GM12878 (cell line): ENCODE measurements around the gene PCCA. TPM values are rescaled to one million over a fixed set of nuclear protein-coding genes. Genes with fewer than 3 reads are reported as not detected.

ENCODE experiments used
- ATAC-seq: fragments of 200-7000 bp; cut with Tn5 transposase; 3 replicates; pipeline ENCODE4 v1.9.1; 2020; ENCODE audit warnings: mild to moderate bottlenecking, moderate library complexity
- BruUV-seq: library from RNA; stranded (reverse); fragments of 400-500 nt; replicated peaks from 2 replicates; lab custom pipeline; 2021; lab: Mats Ljungman, UMichigan
- CTCF ChIA-PET: fragments of 300-600 bp; sonication (Branson Sonifier 250); formaldehyde crosslinking; extraction: SDS; loops from one replicate; lab custom pipeline; 2021; ENCODE audit warnings: inconsistent platforms; lab: Yijun Ruan, JAX
- POLR2A ChIA-PET: fragments of 350-600 bp; formaldehyde crosslinking; extraction: SDS; loops from one replicate; lab custom pipeline; 2021; ENCODE audit warnings: inconsistent platforms; lab: Charles Lee
- RAD21 ChIA-PET: fragments of 300-600 bp; sonication (Branson Sonifier 250); formaldehyde crosslinking; loops from one replicate; lab custom pipeline; 2023; ENCODE audit warnings: antibody characterized with exemption; ENCODE audit not compliant: unreplicated experiment; lab: Charles Lee
- SMC1A ChIA-PET: fragments of 300-600 bp; sonication (Branson Sonifier 250); formaldehyde crosslinking; loops from one replicate; lab custom pipeline; 2023; ENCODE audit not compliant: unreplicated experiment, uncharacterized antibody; lab: Charles Lee
- DNase-seq: peaks from one replicate; pipeline ENCODE4 v3.0.0-alpha.2; 2011; ENCODE audit warnings: low read depth, low spot score
- FAIRE-seq: peaks from 3 replicates; lab custom pipeline; 2011; peaks lifted over from hg19 to GRCh38; lab: Jason Lieb, UNC
- H2AFZ ChIP-seq: 2 replicates; pipeline ENCODE4 v1.6.0; 2011; ENCODE audit warnings: low read depth, low read length, control low read depth; ENCODE audit not compliant: control insufficient read depth
- H3K27ac ChIP-seq: 2 replicates; pipeline ENCODE4 v1.5.1; 2011; ENCODE audit warnings: control low read depth; ENCODE audit not compliant: control insufficient read depth, insufficient read depth
- H3K27me3 ChIP-seq, 2 experiments: replicated peaks in 1 of 2; 2 replicates each; pipeline versions ENCODE4 v1.6.0 to v1.6.1; 2011; ENCODE audit warnings: low read length in 1 of 2; ENCODE audit not compliant: control insufficient read depth in 2 of 2, insufficient read depth in 2 of 2
- H3K36me3 ChIP-seq, 2 experiments: 2 replicates each; pipeline ENCODE4 v1.5.1; 2011; ENCODE audit warnings: low read length in 1 of 2; ENCODE audit not compliant: control insufficient read depth in 2 of 2, insufficient read depth in 2 of 2
- H3K4me1 ChIP-seq: 2 replicates; pipeline ENCODE4 v1.6.1; 2011; ENCODE audit warnings: mild to moderate bottlenecking, low read length, moderate library complexity, mixed read lengths; ENCODE audit not compliant: control insufficient read depth, insufficient read depth
- H3K4me2 ChIP-seq: 2 replicates; pipeline ENCODE4 v1.6.0; 2011; ENCODE audit warnings: control low read depth; ENCODE audit not compliant: control insufficient read depth, insufficient read depth
- H3K4me3 ChIP-seq: fragments of 200-600 bp; sonication (generic); 2 replicates; pipeline ENCODE4 v1.5.1; 2016
- H3K79me2 ChIP-seq: 2 replicates; pipeline ENCODE4 v1.6.0; 2011; ENCODE audit warnings: low read length; ENCODE audit not compliant: control insufficient read depth, insufficient read depth
- H3K9ac ChIP-seq: 2 replicates; pipeline ENCODE4 v1.8.0; 2011; ENCODE audit warnings: low read length, control low read depth, mixed read lengths; ENCODE audit not compliant: control insufficient read depth, insufficient read depth
- H3K9me3 ChIP-seq: replicated peaks from 3 replicates; pipeline ENCODE4 v1.5.1; 2011; ENCODE audit warnings: mild to moderate bottlenecking, low read length; ENCODE audit not compliant: control insufficient read depth, insufficient read depth
- H4K20me1 ChIP-seq: 2 replicates; pipeline ENCODE4 v1.6.0; 2011; ENCODE audit not compliant: control insufficient read depth, insufficient read depth
- BACH1 ChIP-seq: fragments of 450-650 bp; IDR thresholded peaks from 2 replicates; pipeline ENCODE4 v1.6.1; 2017; ENCODE audit warnings: mild to moderate bottlenecking, borderline replicate concordance
- CBX3 ChIP-seq: fragments of 200-600 bp; sonication (generic); IDR thresholded peaks from 2 replicates; pipeline ENCODE4 v1.6.1; 2016; ENCODE audit warnings: low read depth, borderline replicate concordance
- CBX5 ChIP-seq: sonication (generic); IDR thresholded peaks from 2 replicates; pipeline ENCODE4 v1.6.1; 2016; ENCODE audit warnings: low read depth, moderate library complexity, mild to moderate bottlenecking, inconsistent platforms
- CREM ChIP-seq: IDR thresholded peaks from 2 replicates; pipeline ENCODE4 v1.6.1; 2014; ENCODE audit warnings: antibody characterized with exemption, low read depth
- HDAC6 ChIP-seq: fragments of 200-600 bp; sonication (generic); IDR thresholded peaks from one replicate; pipeline ENCODE4 v1.8.0; 2017; ENCODE audit warnings: antibody characterized with exemption; ENCODE audit not compliant: unreplicated experiment
- IRF4 ChIP-seq: IDR thresholded peaks from 2 replicates; pipeline ENCODE4 v1.6.1; 2011; ENCODE audit warnings: low read depth, low read length
- KAT2A ChIP-seq: conservative IDR thresholded peaks from 2 replicates; pipeline ENCODE4 v1.6.1; 2011; ENCODE audit warnings: low read depth, low read length; ENCODE audit not compliant: control insufficient read depth
- KDM1A ChIP-seq: fragments of 200-600 bp; sonication (generic); IDR thresholded peaks from 2 replicates; pipeline ENCODE4 v1.6.1; 2016; ENCODE audit warnings: borderline replicate concordance
- PAX8 ChIP-seq: fragments of 450-650 bp; IDR thresholded peaks from 2 replicates; pipeline ENCODE4 v1.6.1; 2017; ENCODE audit warnings: mild to moderate bottlenecking, moderate library complexity
- POLR2AphosphoS2 ChIP-seq: IDR thresholded peaks from 2 replicates; pipeline ENCODE4 v1.6.1; 2011; ENCODE audit warnings: low read depth, mild to moderate bottlenecking, low read length, improper control_type of control experiment, moderate library complexity
- RAD51 ChIP-seq: fragments of 450-650 bp; IDR thresholded peaks from 2 replicates; pipeline ENCODE4 v1.6.1; 2016; ENCODE audit warnings: moderate library complexity, mild to moderate bottlenecking, inconsistent platforms
- RBBP5 ChIP-seq: fragments of 200-600 bp; sonication (generic); conservative IDR thresholded peaks from 2 replicates; pipeline ENCODE4 v1.6.1; 2016
- SP1 ChIP-seq: IDR thresholded peaks from one replicate; pipeline ENCODE4 v1.6.1; 2011; ENCODE audit warnings: low read depth, low read length
- SPI1 ChIP-seq: IDR thresholded peaks from 2 replicates; pipeline ENCODE4 v1.6.1; 2011; ENCODE audit warnings: low read depth, mild to moderate bottlenecking, low read length, moderate library complexity, borderline replicate concordance; ENCODE audit not compliant: insufficient read depth
- SREBF1 ChIP-seq: IDR thresholded peaks from 2 replicates; pipeline ENCODE4 v1.6.1; 2012; ENCODE audit warnings: mild to moderate bottlenecking, low read length
- SUZ12 ChIP-seq: fragments of 200-600 bp; sonication (generic); IDR thresholded peaks from one replicate; pipeline ENCODE4 v1.6.1; 2018; ENCODE audit warnings: antibody characterized with exemption, mild to moderate bottlenecking; ENCODE audit not compliant: unreplicated experiment
- ZSCAN29 ChIP-seq: fragments of 450-650 bp; IDR thresholded peaks from 2 replicates; pipeline ENCODE4 v1.6.1; 2017; ENCODE audit warnings: mild to moderate bottlenecking, moderate library complexity
- WGBS: methylation state at CpG from one replicate; pipeline ENCODE4 v1.1.6; 2016; ENCODE audit warnings: low lambda C conversion rate; ENCODE audit not compliant: insufficient replicate concordance, insufficient coverage; ENCODE audit errors: missing lambda C conversion rate; 5-methylcytosine and 5-hydroxymethylcytosine counted together
- in situ Hi-C: fragments of 300-500 bp; cut with MboI; formaldehyde crosslinking; loops from 9 replicates; pipeline ENCODE4 v1.14.3; 2018; ENCODE audit warnings: mixed read lengths
- intact Hi-C: fragments of 100-400 bp; cut with micrococcal nuclease; formaldehyde crosslinking; loops from one replicate; pipeline ENCODE4 v1.14.2; 2022; ENCODE audit not compliant: unreplicated experiment
- polyA plus RNA-seq, 11 experiments: library from polyadenylated mRNA; depleted of rRNA in 4 of 11; unstranded in 6 of 11; stranded (reverse) in 5 of 11; fragments of >200 nt; fragmentation: Nextera tagmentation in 4 of 11; fragmentation: Illumina TruSeq in 1 of 11; extraction: Ambion mirVana in 4 of 11; extraction: Trizol in 1 of 11; gene quantifications; 1 replicate in 1 of 11; 2 replicates in 10 of 11; pipeline versions ENCODE4 v1.2.1 to v1.2.3, GENCODE V29; 2011 to 2016; ENCODE audit warnings: inconsistent platforms in 2 of 11, missing spikeins in 2 of 11, low read depth in 1 of 11
- total RNA-seq, 4 experiments: library from RNA; depleted of rRNA in 3 of 4; stranded (reverse); fragments of >200 nt in 3 of 4; fragmentation: Illumina TruSeq in 1 of 4; extraction: Trizol in 1 of 4; gene quantifications; 2 replicates each; pipeline versions ENCODE4 v1.2.1 to v1.2.3, GENCODE V29; 2013 to 2021
- TF ChIP-seq, protein P1 (sequence below): IDR thresholded peaks from 2 replicates; pipeline ENCODE4 v1.6.1; 2011; ENCODE audit warnings: borderline replicate concordance, low read depth, mild to moderate bottlenecking, moderate library complexity, low read length; ENCODE audit not compliant: insufficient read depth, poor library complexity, severe bottlenecking
- TF ChIP-seq, protein P2 (sequence below): IDR thresholded peaks from 2 replicates; pipeline ENCODE4 v1.6.1; 2011; ENCODE audit warnings: low read depth, low read length, improper control_type of control experiment, borderline replicate concordance
- TF ChIP-seq, protein P3 (sequence below): fragments of 450-650 bp; IDR thresholded peaks from 2 replicates; pipeline ENCODE4 v1.6.1; 2016; ENCODE audit warnings: mild to moderate bottlenecking

Gene PCCA
- total and polyA plus RNA-seq, 10 of the 15 experiments (the other 5 are each of a cell fraction or from before 2014, with no cell fraction given), result 5.9 to 18.2 (median 12.4) TPM

DNA sequence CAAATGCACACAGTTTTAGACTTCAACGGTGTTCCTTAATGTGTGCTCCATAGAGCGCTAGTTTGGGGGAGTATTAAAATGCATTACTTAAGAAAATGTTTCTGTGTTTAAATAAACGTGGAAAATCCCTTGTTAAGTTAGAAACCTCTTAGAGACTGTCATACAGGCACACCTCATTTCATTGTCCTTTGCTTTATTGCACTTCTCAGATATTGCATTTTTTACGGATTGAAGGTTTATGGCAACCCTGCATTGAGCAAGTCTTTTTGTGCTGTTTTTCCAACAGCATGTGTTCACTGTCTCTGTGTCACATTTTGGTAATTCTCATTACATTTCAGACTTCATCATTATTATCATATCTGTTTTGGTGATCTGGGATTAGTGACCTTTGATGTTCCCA lies 255.7 kb downstream of the PCCA start (continued):
- TF ChIP-seq, protein P1, sequence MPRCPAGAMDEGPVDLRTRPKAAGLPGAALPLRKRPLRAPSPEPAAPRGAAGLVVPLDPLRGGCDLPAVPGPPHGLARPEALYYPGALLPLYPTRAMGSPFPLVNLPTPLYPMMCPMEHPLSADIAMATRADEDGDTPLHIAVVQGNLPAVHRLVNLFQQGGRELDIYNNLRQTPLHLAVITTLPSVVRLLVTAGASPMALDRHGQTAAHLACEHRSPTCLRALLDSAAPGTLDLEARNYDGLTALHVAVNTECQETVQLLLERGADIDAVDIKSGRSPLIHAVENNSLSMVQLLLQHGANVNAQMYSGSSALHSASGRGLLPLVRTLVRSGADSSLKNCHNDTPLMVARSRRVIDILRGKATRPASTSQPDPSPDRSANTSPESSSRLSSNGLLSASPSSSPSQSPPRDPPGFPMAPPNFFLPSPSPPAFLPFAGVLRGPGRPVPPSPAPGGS, result no peak
- no peak for TF ChIP-seq RBBP5

DNA sequence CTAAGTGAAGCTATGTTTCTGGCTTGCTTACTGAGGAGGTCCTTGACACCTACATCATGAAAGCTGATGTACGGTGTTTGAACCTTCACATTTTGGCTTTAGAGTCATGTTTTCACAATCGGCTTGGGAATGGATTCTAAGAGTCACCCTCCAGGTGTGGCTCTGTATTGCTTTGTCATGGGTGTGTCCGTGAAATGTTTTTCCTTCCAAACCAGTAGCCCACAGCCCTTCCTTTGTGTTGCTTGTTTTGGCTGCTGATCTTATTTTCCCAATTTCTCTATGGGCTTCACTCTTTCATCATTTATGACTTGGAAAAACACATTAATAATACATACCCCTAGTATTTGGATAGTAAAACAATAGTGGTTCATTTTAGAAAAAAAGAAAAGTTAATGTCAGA lies 259.1 kb downstream of the PCCA start:
- POLR2A ChIA-PET, result no interaction called here
- H3K4me2 ChIP-seq, result no peak overlapping the region
- WGBS, result 100% methylated on average over 3 of the region's 3 CpGs

More for the DNA sequence above, 259.1 kb downstream of the PCCA start:
- no peaks in the 10 kb centered on the region for H4K20me1 ChIP-seq
- no peak overlapping the region for H3K4me3 ChIP-seq
- no peak overlapping the region for H3K9ac ChIP-seq
- no peaks in the 10 kb centered on the region for H3K79me2 ChIP-seq
- H3K27me3 ChIP-seq, result no peaks in the 10 kb centered on the region
- no peak overlapping the region for H2AFZ ChIP-seq
- CTCF ChIA-PET, result interaction anchor here (2.8 kb wide), 1 partner anchor 10 kb away, joined by 8 read pairs; no protein-coding TSS in a partner anchor
- H3K4me1 ChIP-seq, result no peaks in the 10 kb centered on the region
- no peak for FAIRE-seq
- H3K27ac ChIP-seq, result no peak overlapping the region
- DNase-seq, result no peak
- no TSS peak for BruUV-seq
- in situ Hi-C loops (no loop called here), intact Hi-C loops (no loop called here)
- RAD21 ChIA-PET, result no interaction called here
- TF ChIP-seq POLR2AphosphoS2 (no peak), HDAC6 (no peak), SPI1 (no peak), SP1 (no peak), CBX3 (no peak), PAX8 (no peak), BACH1 (no peak), RBBP5 (no peak), SREBF1 (no peak), KAT2A (no peak), IRF4 (no peak), SUZ12 (no peak), ZSCAN29 (no peak), CBX5 (no peak), RAD51 (no peak), CREM (no peak), KDM1A (no peak)
- TF ChIP-seq, protein P2, sequence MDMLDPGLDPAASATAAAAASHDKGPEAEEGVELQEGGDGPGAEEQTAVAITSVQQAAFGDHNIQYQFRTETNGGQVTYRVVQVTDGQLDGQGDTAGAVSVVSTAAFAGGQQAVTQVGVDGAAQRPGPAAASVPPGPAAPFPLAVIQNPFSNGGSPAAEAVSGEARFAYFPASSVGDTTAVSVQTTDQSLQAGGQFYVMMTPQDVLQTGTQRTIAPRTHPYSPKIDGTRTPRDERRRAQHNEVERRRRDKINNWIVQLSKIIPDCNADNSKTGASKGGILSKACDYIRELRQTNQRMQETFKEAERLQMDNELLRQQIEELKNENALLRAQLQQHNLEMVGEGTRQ, result no peak
- TF ChIP-seq, protein P3, sequence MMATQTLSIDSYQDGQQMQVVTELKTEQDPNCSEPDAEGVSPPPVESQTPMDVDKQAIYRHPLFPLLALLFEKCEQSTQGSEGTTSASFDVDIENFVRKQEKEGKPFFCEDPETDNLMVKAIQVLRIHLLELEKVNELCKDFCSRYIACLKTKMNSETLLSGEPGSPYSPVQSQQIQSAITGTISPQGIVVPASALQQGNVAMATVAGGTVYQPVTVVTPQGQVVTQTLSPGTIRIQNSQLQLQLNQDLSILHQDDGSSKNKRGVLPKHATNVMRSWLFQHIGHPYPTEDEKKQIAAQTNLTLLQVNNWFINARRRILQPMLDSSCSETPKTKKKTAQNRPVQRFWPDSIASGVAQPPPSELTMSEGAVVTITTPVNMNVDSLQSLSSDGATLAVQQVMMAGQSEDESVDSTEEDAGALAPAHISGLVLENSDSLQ, result no peak
- no peak for ATAC-seq
- no peaks in the 10 kb centered on the region for H3K36me3 ChIP-seq
- SMC1A ChIA-PET, result interaction anchor here (1.0 to 1.9 kb wide), 3 partner anchors 10 to 24 kb away, joined by 3 to 4 read pairs (median 3); no protein-coding TSS in a partner anchor
- H3K9me3 ChIP-seq, result no peaks in the 10 kb centered on the region
